SIG-M5 (cell line): Measurements from ENCODE around the gene MMD.
A peak's percentile ranks its signal among the peaks of the same experiment; 100 is the strongest.
"Not testable (repeated sequence)": the region's sequence is repeated elsewhere in the genome, so short reads cannot be mapped to it uniquely, and the experiment has no call there.

Source experiments
- DNase-seq: peaks from one replicate; lab custom pipeline; 2025; lab: John Stamatoyannopoulos, UW

The MMD gene

DNA sequence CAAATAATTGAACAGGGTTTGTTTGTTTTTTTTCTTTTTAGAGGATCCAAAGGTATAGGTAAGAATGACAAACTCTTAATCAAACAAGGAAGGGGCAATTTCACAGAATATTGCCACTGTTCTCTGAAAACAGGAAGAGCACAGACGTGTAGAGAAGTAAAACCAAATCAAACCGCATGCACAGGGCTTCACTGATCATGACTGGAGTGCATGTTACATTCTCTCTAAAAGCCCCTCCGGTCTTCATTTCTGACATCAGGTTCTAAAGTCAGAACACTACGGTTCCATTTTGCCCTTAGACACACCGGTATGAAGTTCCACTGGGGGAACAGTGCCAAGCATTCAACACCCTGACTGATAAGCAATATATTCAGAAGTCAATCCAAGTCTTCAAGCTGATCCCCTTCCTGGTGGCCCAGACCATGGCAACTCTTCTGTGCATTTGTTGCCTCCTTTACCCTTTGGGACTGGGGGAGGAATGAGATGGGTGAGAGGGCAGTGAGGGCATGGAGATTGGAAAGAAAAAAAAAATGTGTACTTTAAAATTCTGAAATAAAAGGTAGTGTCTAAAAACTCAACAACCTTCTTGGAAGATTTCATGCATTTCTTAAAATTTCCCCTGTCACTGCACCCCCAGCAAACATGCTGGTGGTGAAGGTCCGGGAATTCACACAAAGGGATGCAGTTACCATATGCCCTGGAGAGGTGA, 1.4 kb downstream of the MMD start:
- peak; percentile 24 for DNase-seq

DNA sequence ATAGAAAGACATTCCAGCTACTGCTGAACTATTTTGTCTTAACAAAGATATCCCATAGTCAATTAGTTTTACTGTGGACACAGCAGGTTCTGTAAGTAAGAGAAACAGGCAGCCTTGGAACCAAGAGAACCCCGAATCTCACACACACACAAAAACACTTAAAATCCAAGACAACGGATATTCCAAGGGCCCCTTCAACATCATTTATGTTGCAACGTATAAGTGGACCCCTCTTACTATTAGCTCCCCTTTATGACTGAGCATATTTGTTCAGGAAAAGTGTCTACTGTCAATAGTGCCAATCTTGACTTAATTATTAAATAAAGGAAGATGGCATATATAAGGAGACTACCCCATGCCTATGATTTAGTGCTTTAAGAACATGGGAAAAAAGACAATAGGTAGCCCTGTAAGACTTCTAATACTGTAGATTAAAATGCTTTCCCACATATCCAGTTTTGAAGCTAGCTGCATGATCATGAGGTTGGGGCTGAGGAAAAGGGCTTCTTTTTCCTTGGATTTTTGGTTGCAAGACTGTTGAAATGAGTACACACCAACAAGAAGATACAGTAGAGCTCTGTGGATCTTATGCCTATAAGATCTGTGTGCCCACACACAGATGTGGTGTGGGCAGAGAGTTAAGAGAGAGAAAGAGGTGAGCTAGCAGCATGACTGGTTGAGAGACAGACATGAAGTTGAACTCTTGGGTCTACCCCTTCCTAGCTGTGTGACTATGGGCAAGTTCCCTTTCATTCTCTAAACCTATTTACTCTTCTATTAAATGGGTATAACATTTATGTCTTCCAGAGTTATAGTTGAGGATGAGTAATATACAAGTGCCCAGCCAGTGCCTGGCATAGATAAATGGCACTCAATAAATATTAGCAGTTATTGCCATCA, 3.0 kb downstream of the MMD start:
- no peak for DNase-seq

DNA sequence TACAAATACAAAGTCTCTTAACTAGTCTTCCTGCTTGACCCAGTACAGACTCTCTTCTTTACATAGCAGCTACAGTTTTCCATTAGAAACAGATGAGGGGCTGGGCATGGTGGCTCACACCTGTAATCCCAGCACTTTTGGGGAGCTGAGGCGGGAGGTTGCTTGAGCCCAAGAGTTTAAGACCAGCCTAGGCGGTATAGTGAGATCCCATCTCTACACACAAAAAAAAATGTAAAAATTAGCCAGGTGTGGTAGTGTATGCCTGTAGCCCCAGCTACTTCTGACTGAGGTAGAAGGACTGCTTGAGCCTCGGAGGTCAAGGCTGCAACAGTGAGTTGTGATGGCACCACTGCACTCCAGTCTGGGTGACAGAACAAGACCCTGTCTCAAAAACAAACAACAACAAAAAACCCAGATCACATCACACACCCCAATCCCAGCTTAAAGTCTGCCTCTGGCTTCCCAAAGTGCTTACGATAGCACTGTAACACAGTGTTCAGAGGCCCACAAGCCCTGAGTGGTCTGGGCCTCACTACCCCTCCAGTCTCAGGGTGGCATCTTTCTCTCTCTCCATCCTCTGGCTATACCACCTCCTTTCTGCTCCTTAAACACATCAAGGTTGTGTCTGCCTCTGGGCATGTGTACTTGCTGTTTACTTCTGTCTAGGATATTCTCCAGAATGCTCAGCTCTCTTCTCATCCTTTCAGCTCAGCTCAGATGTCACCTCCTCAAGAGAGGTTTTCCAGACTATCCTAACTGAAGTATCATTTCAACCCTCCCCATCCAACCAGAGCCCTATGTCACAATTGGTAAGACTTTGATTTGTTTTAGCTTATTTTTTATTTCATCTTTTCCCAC, 4.0 kb downstream of the MMD start:
- no peak for DNase-seq

DNA sequence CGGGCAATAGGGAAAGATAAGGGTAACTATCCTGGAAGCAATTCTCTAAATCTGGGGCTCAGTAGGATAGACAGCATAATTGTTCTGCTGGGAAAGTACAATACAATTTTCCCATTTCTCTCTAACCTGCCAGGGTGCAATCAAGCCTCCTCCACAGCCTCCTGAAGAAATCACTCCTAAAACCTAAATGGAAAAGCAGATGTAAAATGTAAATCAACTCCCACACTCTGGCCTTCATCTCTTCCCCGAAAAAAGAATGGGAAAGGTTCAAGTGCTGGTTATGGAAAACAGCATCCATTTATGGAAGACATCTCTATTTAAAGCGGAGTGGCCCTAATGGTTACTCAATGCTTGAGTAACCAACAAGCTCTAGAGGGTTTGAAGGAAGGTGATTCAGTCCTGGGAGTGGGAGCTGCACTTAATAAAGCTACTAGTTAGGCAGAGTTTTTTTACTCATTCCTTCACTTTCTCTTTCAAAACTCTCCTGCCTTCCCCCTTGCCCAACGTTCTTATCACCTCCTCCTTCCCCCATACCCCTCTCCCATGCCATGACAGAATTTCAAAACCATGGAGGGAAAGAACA, 5.1 kb downstream of the MMD start:
- no peak for DNase-seq

DNA sequence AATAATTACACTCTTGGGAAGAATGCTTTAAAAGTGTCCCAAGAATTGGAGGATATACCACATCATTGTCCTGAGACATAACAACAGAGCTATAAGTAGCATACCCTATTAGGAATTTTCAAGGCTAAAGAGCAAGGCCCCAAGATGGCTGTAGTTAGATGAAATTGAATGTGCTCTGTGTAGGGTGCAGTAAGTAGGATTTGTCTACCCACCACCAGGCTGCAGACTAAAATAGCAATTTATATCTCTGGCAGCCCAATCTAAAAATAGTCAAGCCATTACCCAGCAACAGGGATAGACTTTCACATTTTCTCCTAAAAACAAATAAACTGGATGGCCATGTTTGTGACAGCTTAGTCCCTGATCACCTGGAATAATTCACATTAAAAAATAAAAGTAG, 5.6 kb downstream of the MMD start:
- no peak for DNase-seq

DNA sequence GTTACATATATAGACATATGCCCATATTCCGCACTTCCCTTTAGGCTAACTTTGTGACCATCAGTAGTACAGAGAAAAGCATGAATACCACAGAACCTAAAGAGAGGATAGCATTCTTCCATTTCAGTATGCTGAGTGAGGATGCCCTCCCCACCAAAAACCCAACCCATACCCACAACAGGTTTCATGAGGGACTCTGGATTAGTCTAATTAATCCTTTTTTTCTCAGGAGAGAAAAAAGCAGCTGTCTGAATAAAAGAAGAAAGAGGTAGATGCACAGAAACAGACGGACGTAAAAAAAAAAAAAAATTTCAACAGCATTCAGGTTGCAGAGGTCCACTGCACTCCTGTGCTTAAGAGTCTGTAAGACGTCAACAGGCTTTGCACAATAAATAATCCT, 6.7 kb downstream of the MMD start:
- no peak for DNase-seq

DNA sequence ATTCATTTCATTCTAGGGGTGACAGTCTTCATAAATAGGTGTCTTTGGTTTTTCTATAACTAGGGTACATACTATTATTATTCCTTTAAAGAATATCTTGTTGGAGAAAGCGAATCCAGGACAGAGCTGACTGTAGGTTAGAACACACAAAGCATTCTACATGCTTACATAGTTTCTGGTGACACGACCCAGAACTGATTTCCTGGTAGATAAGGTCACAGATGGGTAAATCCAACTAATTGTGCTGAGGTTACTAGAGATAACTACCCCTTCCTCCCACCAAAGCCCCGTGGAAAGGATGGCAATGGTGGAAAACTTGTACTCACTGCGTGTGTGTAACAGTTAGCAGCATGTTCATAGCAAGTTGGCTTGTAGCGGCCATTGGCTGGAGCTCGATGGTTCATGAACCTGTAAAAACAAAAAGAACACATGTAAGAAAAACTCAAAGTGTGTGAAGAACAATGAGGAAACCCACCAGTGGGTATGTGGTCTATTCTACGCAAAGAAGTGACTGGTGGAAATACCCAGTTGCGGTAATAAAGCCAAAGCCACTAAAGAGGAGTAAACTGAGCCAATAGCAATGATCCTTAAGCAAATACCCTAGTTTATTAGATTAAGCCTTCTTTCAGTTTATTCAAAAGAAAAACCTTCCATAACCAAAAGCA, 7.7 kb downstream of the MMD start:
- no peak for DNase-seq

DNA sequence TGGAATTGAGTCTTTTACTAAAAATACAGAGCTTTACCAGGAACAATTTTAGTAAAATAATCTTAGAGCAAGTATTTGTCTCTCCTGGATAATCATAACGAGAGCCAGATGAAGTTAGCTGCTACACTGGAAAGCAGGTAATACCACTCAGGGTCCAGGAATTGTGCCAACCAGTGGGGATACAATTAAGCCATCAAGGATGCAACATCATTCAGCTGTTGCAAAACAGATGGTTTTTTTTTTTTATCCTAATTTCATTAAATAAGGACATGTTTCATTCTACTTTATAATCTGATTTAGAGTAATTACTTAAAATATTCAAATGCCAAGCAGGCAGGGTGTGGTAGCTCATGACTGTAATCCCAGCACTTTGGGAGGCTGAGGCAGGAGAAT, 10.2 kb downstream of the MMD start:
- no peak for DNase-seq

DNA sequence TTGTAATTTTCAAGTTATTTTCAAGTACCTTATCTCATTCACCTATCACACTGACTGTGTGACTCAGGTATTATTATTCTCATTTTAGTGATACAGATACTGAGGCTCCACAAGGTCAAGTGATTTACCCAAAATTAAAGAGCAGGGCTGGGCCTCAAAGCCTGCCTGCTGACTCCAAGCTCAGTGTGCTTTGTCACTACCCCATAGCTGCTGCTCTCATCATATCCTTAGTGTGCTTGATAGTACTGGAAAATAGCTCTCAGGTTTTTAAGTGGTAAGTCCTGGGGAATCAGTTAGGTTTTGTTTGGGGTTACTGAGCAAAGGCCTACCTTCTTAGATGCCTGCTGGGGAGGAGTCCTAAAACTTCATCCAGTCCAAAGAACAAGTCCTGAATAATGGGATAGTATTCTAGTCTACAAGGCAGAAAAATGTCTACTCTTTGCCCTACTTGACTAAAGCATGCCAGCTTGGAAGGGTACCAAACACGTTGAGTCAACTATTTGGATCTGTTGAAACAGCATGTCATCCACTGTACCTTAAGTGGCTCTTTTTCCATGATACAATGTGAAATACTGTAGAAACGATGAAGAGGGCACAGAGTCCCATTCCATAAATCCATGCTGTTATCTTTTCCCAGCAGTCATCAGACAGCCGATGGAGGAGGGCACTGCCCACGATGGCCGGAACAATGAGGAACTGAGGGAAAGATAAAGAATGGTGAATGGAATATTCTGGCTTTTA, 10.7 kb downstream of the MMD start:
- no peak for DNase-seq

DNA sequence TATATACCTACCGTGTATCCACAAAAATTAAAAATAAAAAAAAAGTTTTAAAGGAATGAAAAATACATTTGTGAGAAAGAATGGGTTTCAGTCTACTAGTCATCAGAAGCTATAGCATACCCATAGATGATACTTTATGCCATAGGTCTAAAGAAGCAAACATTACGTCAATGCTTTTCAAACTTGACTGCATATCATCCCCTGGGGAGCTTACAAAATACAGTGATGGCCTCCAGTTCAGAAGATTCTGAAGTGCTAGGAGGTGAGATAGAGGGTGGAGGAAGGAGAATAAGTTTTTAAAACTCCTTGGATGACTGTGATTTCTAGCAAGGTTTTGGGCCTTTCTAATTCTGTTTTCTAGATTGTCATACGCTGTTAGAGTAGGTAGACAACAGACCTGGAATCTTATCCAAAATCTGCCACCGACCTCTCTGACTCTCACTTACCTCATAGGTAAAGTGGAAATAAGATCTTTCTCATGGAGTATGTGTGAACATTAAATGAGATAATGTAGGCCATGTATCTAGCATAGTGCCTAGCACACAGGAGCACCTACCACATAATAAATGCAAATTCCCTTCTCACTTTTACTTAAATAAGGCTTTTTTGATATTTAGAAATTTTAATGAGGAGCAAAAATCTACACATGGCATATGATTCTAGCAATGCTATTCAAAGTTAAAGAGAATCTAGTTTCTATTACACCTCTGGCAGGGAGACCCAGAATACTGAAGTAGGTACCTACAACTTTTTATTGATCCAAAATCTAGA, 12.4 kb downstream of the MMD start:
- DNase-seq, result no peak

DNA sequence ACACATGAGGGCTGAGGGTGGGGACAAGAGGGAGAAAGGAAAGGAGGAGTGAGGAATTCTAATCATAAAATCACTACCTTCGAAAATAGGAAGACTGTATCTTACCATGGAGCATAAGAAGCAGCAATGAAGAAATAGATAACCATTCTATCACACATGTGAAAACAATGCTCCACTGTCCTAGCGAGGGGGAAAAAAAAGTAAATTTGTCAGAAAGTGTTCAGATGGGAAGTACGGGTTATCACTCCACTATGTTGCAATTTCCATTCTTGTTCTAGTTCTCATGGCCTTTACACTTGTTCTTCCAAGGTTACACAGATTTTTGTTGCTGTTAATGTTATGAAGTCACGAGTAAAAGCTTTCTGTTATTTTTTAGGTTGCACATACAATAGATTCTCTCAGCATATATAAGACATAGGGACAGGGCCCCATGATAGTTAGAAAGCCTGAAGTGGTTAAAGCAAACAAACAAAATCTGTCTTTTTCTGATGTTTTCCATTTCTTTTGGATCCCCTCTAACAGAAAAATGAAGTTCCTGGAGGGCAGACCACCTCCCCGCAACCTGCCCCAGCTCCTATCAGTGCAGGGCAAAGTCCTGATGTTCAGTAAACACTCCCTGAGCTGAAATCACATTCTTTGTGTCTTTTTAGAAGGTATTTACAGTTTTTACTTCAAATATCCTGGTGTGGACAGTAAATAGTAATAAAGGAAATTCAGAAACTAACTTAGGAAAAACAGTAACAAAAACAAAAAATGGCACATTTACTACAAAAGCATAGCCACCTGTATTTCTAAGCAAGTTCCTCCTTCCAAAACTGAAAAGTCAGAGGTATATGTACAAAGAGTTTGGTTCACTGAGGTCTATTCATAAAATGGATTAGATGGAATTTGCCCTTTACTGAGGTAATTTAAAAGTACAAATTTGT, 13.7 kb downstream of the MMD start:
- DNase-seq, result no peak

DNA sequence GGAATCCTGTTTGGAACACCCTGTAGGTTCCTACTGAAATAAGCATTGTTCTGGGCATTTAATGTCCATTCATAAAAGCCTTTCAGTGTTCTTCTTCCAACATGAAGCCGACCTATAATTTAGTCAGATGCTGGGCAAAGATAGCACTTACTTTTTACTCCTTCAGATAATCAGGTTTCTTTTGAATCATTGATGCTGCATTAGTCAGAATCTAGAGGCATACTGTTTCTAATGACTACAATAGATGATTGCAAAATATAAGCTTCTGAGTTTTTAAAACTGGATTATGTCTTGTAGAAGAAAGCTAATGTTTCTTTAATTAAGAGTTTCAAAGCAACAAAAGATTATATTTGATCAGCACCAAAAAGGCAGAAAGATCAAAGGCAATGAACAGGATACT, 16.0 kb downstream of the MMD start:
- DNase-seq, result no peak

DNA sequence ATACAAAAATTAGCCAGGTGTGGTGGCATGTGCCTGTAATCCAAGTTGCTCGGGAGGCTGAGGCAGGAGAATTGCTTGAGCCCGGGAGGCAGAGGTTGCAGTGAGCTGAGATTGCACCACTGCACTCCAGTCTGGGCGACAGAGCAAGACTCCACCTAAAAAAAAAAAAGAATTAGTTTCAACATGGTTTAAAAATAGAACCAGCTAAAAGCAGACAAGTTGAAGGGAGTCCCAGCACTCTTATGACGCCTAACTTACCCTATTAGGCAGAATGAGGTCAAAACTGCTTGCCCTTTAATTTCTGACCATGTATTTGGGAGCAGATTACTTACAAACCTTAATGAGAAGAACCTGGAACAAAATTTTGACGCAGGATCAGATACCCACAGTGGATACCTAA, 17.4 kb downstream of the MMD start:
- not testable (repeated sequence) for DNase-seq

DNA sequence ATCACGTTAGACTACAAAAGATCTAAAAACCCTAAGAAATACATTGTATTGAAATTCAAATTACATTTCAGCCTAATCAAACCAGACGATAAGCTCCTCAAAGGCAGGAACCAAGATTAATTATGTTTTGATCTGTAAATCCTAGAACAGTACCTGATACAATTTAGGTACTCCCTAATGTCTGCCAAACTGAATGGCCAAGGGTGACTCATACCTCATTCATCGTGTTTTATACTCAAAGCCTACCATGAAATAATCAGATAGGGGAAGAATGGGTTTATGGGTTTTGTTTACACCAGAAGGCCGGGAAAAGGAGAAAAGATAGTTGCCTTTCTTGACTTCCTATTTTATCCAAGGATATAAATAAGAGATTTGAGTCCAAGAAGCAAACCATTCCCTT, 19.3 kb downstream of the MMD start:
- no peak for DNase-seq

DNA sequence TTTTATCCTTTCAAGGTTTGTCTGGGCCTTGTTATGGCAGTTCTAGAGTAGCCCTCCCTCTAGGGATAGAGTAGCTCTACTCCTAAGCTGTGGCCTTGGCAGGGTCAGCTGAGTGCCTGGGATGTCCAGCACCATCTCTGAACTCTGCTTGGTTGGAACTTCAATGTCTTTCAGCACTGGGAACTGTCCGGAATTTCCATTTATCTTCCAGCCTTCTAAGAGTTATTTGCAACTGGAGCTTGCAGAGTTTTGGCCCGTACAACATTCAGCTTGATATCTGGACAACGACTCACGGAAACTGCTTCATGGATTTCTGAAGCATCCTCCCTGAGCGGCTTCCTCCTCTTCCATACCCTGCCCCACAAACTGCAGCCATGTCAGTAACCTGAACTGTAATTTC, 22.9 kb downstream of the MMD start:
- DNase-seq, result no peak

DNA sequence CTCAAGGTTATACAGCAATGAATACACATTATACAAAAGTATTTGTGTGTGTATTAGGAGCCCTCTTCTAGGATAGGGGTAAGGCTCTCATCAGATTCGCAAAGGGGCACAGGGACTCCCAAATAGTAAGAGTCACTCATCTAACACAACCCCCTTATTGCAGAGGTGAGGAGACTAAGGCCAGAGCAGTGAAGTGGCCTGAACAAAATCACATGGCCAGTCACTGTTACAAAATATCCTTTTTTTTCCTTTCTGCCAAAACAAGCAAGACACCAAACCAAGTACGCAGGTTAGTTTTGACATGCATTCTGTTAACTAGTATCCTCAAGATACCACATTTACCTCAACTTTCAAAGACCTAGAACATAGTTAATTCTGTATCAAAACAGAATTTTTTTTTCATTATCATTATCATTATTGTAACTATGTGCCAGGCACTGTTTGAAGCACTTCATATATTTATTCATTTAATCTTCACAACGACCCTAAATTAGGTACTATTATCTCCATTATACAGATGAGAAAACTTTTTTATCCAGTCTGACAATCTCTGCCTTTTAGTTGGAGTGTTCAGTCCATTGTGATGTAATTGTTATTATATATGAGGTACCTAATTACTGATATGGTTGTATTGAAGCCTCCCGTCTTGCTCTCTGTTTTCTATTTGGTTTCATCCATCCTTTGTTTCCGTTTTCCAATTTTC, 25.7 kb downstream of the MMD start:
- DNase-seq, result no peak

DNA sequence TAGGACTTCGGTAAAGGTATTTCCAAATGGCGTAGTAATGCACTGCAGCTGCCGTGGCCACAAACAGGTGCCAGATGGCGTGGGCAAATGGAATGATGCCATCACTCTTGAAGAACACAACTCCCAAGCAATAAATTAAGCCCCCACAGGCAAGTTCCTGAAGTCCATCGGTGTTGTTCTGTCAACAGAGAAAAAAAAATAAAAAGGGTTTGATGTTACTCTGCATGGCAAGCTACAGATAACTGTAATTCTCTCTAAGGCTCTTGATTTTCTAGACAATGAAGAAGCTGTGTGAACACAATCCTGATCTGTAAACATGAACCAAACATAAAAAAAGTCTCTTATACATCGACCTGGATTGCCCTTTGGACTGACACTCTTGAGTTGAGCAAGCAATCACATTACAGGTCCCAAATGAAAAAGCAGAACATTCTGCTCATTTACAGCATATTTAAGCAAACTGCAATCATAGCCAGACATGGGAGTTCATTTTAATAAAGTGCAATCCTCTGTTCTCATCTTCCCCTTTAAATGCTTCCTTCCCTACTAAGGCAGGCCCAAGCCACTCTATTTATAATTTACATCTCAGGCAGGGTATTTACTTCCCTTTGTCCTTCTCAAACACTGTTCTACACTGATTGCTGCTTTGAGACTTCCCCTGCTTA, 27.1 kb downstream of the MMD start:
- DNase-seq, result no peak
